Effector memory CD4-positive, alpha-beta T cell (primary cell): Measurements from ENCODE around the gene TWIST2.

Source experiments
- DNase-seq, 3 donors: peaks; one replicate each; pipeline ENCODE4 v3.0.0-alpha.2; 2020
- H3K27ac ChIP-seq: 2 replicates; pipeline ENCODE4 v1.7.0; 2013; ENCODE audit warnings: mild to moderate bottlenecking, low read length, moderate library complexity; ENCODE audit not compliant: insufficient read depth, poor library complexity, severe bottlenecking
- H3K27me3 ChIP-seq: replicated peaks from 2 replicates; pipeline ENCODE4 v1.7.0; 2013; ENCODE audit warnings: mild to moderate bottlenecking, low read length; ENCODE audit not compliant: insufficient read depth, control insufficient read depth, poor library complexity, severe bottlenecking
- H3K36me3 ChIP-seq: 2 replicates; pipeline ENCODE4 v1.7.0; 2013; ENCODE audit warnings: mild to moderate bottlenecking, low read length, moderate library complexity; ENCODE audit not compliant: control insufficient read depth, insufficient read depth
- H3K4me1 ChIP-seq: 2 replicates; pipeline ENCODE4 v1.7.0; 2013; ENCODE audit warnings: low read length, mild to moderate bottlenecking; ENCODE audit not compliant: control insufficient read depth, insufficient read depth, poor library complexity, severe bottlenecking
- H3K4me3 ChIP-seq: 2 replicates; pipeline ENCODE4 v1.7.0; 2013; ENCODE audit warnings: low read length, low read depth, mild to moderate bottlenecking; ENCODE audit not compliant: insufficient read depth, poor library complexity, severe bottlenecking
- H3K9me3 ChIP-seq: 2 replicates; pipeline ENCODE4 v1.7.0; 2013; ENCODE audit warnings: mild to moderate bottlenecking, low read length, moderate library complexity; ENCODE audit not compliant: control insufficient read depth

TWIST2 gene

DNA sequence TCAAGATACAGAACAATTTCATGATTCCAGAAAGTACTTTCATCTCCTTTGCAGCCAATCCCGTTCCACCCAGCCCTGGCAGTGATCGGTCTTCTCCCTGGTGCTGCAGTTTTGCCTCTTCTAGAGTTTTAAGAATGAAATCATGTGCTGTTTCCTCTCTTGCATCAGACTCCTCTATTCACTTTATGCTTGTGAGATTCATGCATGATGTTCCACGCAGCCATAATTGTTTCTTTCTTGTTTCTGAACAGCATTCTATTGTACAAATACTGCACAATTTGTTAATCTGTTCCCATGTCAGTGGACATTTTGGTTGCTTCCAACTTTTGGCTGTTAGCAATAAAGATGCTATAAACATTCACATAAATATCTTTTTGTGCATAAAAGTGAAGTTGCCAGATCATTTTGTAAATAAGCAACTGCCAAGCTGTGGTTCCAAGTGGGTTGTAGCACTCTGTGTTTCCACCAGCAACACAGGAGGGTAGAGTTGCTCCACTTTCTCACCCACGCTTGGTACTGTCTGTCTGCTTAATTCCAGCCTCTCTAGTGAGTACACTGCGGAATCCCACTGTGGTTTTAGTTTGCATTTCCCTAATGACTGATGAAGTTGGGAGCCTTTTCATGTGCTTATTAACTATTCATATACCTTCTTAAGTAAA, 104.5 kb downstream of the TWIST2 start:
- H3K9me3 ChIP-seq, result no peaks in the 10 kb centered on the region
- no peaks in the 10 kb centered on the region for H3K36me3 ChIP-seq
- H3K4me1 ChIP-seq, result no peaks in the 10 kb centered on the region
- H3K4me3 ChIP-seq, result no peak overlapping the region
- DNase-seq, result no peak
- no peak overlapping the region for H3K27ac ChIP-seq
- no peaks in the 10 kb centered on the region for H3K27me3 ChIP-seq

DNA sequence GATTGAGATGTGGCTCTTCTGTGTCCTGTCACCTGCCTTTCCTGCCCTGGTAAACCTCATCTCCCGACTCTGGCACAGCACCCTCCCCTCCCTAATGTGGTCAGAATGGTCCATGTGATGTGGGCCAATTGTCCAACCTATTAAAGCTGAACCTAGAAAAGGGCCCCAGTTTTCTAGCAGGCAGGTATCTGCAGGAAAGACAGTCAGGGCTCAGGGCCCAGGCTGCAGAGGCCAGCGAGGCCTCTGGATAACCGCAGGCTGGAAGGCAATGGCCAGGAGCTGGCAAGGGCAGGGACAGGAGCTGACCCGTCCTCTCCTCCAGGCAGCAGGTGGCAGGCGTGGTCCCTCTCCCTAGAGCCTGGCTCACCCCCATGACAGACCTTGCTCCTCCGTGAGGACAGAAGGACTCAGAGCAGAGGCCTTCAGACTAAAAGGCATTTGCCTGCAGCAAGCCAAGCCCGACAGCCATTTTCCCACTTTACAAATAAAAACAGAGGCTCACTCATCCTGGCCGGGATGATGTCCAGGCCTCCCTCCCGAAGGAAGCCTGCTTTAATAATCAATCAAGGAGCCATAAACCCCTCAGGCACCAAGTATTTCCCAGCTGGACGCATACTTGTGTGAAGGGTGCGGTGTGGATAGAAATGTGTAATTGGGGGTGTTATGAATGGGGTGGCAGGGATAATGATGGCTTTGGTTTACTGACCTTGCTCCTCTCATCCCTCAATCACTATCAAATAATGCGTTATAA, 107.1 kb downstream of the TWIST2 start:
- DNase-seq, result no peak
- no peak overlapping the region for H3K4me3 ChIP-seq

DNA sequence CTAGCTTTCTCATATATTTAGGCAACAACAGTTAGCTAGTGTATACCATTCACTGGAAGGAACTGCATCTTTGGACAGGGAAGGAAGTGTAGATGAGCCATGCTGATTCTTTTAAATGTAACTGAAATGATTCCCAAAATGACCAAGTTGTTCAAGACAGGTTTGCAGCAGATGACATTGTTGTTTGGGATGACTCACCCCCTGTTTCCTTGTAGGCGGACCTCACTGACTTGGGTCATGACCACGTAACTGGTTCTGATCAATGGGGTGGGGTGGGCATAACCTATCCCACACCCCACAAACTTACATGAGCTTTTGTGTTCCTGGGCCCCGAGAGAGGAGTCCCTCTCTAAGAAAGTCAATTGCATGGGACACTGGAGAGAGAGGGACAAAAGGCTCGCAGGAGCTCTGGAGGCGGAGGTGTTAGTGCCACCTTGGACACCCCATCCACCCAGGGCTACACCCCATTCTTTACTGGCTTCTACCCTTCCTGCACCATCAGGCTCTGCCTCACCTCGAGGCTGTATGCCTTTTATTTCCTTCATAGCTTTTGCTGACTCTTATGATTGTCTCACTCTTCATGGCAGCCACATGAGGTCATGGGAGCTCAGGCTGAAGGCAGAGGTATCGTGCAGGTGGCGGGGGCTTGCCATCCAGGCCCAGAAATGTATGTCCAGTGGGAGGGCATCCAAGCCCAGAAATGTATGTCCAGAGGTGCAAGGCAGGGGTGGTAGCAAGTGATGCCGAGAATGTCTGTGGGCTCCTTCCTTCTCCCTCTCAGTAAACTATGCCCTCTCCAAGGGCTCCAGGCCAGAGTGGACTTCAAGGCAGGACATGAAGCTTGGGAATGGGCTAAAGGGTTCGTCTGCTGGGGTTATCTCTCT, 108.0 kb downstream of the TWIST2 start:
- no peak for DNase-seq
- Histone ChIP-seq H3K9me3 (no peaks in the 10 kb centered on the region), H3K36me3 (no peaks in the 10 kb centered on the region), H3K4me1 (no peaks in the 10 kb centered on the region), H3K27me3 (no peaks in the 10 kb centered on the region), H3K4me3 (no peak overlapping the region), H3K27ac (no peak overlapping the region)

More for the DNA sequence above, 107.1 kb downstream of the TWIST2 start:
- no peak overlapping the region for H3K27ac ChIP-seq
- no peaks in the 10 kb centered on the region for H3K36me3 ChIP-seq
- no peaks in the 10 kb centered on the region for H3K9me3 ChIP-seq
- H3K27me3 ChIP-seq, result no peaks in the 10 kb centered on the region
- no peaks in the 10 kb centered on the region for H3K4me1 ChIP-seq

DNA sequence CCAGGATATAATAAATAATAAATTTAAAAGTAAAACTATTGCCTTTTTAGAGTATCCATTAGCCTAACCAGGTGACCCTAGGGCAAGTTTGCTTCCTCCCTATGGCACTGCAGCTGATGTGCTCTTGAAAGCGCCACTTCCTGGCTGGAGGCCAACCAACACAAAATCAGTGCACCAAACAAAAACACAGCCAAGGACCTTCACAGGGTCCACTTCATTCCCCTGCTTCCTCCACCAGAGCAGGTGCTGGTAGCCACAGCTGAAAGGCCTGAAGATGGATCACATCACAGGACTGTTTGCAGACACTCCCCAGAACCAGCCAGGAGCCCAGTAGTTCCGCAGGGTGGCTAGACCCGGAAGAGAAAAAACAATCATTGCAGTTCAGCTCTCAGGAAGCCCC, 108.8 kb downstream of the TWIST2 start:
- no peak overlapping the region for H3K4me3 ChIP-seq
- H3K27ac ChIP-seq, result no peak overlapping the region
- H3K36me3 ChIP-seq, result no peaks in the 10 kb centered on the region
- H3K27me3 ChIP-seq, result no peaks in the 10 kb centered on the region
- no peaks in the 10 kb centered on the region for H3K4me1 ChIP-seq
- H3K9me3 ChIP-seq, result no peaks in the 10 kb centered on the region
- no peak for DNase-seq
